ENCODE measurements around the gene CMTM3. TPM values are rescaled to one million over a fixed set of nuclear protein-coding genes. Genes with fewer than 3 reads are reported as not detected.
"Not testable (repeated sequence)": the region's sequence is repeated elsewhere in the genome, so short reads cannot be mapped to it uniquely, and the experiment has no call there.

Gene CMTM3
- total RNA-seq, 6 donors from 2014 or later, result 4.2 to 52.1 (median 23.6) TPM

DNA sequence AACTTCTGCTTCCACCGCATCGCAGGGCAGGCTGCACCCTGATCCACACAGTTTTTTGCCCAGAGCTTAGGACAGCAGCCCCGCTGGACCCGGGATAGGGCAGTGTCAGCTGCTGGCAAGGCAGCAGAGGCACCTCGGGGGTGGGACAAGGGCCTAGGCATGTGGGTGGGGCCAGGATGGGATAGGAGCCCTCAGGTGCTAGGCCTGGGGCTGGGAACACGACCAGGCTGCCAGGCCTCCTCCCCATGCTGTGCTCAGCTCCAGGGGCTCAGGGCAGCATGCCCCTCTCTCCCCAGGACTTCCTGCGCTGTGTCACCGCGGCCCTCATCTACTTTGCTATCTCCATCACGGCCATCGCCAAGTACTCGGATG, 4.6 kb downstream of the CMTM3 start:
- Histone ChIP-seq H3K4me3 (no peak overlapping the region), H3K9me3 (no peaks in the 10 kb centered on the region), H3K27me3 (no peaks in the 10 kb centered on the region), H3K36me3 (peaks cover 10 to 61% (median 47%) of the 10 kb centered on the region in 4 donors), H3K4me1 (peaks cover 21 to 41% (median 34%) of the 10 kb centered on the region in 4 donors), H3K27ac (peak overlapping the region in 3 of 4 donors; percentile 3 to 28 (median 7))
- ATAC-seq (ENCODE audit: low FRiP score in 2 of 2) (no peak), DNase-seq (no peak)
- 81 to 97% methylated on average over 8 to 12 of the region's 12 CpGs for WGBS, 2 donors
- no peak for TF ChIP-seq POLR2AphosphoS5 (IDR thresholded peaks at IDR 0.05)
- TF ChIP-seq, protein P1, sequence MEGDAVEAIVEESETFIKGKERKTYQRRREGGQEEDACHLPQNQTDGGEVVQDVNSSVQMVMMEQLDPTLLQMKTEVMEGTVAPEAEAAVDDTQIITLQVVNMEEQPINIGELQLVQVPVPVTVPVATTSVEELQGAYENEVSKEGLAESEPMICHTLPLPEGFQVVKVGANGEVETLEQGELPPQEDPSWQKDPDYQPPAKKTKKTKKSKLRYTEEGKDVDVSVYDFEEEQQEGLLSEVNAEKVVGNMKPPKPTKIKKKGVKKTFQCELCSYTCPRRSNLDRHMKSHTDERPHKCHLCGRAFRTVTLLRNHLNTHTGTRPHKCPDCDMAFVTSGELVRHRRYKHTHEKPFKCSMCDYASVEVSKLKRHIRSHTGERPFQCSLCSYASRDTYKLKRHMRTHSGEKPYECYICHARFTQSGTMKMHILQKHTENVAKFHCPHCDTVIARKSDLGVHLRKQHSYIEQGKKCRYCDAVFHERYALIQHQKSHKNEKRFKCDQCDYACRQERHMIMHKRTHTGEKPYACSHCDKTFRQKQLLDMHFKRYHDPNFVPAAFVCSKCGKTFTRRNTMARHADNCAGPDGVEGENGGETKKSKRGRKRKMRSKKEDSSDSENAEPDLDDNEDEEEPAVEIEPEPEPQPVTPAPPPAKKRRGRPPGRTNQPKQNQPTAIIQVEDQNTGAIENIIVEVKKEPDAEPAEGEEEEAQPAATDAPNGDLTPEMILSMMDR (IDR thresholded peaks at IDR 0.05), result no peak
- TF ChIP-seq POLR2A (IDR thresholded peaks at IDR 0.05), result no peak
- TF ChIP-seq EP300 (IDR thresholded peaks at IDR 0.05), result no peak

DNA sequence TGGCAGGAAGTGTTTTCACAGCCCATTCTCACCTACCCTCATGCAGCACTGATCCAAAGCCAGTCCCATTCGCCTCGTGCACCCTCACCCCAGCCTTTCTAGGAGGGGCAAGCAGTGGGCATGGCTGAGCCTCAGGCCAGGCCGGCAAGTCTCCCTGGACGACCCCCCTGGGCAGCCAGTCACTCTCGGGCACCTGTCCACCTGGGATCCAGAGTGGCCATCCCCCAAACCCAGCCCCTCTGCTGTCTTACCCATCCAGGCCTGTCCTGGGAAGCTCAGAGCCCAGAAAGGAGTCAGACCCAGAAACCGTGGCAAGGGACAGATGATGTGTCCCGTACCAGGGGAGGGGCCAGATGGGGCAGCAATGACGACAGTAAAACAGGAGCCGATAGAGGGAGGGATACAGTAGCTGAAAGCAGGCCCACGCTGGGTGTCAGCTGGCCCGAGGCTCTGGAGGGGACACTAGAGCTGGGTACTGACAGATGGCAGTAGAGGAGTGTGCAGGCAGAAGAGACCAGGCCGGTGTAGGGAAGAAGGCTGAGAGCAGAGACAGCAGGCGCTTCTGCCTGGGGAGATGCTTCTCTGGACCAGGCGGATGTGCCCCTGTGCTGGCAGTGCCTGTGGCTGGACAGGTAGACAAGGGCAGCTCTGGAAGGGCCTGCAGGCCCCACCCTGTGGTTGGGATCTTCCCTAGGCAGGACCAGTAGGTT, 5.8 kb downstream of the CMTM3 start:
- no peak overlapping the region for H3K27ac ChIP-seq
- H3K36me3 ChIP-seq, result peaks cover 10 to 72% (median 49%) of the 10 kb centered on the region in 4 donors
- H3K4me1 ChIP-seq, result peaks cover 19 to 31% (median 29%) of the 10 kb centered on the region in 4 donors
- ATAC-seq (ENCODE audit: low FRiP score in 2 of 2) (no peak), DNase-seq (no peak)
- no peak overlapping the region for H3K4me3 ChIP-seq
- TF ChIP-seq EP300 (IDR thresholded peaks at IDR 0.05), result no peak
- no peak for TF ChIP-seq POLR2A (IDR thresholded peaks at IDR 0.05)
- TF ChIP-seq POLR2AphosphoS5 (IDR thresholded peaks at IDR 0.05), result no peak
- TF ChIP-seq, protein P1 (IDR thresholded peaks at IDR 0.05), result no peak
- 89 to 90% methylated on average over 10 to 14 of the region's 14 CpGs for WGBS, 2 donors
- no peaks in the 10 kb centered on the region for H3K9me3 ChIP-seq
- no peaks in the 10 kb centered on the region for H3K27me3 ChIP-seq

DNA sequence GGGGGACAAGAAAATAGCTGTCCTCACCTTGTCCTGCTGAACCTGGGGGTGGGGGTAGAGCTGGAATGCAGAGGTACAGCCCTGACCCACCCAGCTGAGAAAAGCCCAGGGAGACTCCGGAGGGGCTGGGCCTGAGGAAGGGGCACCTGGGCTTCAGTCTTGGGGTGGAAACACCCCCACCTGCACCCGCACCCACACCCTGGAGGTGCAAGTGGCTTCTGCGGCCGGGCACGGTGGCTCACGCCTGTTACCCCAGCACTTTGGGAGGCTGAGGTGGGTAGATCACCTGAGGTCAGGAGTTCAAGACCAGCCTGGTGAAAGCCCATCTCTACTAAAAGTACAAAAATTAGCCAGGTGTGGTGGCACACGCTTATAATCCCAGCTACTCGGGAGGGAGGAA, 7.4 kb downstream of the CMTM3 start:
- H3K36me3 ChIP-seq, result peaks cover 10 to 75% (median 49%) of the 10 kb centered on the region in 4 donors
- H3K27ac ChIP-seq; H3K27me3 ChIP-seq; ATAC-seq (ENCODE audit: low FRiP score in 2 of 2); H3K4me3 ChIP-seq; DNase-seq; H3K9me3 ChIP-seq: not testable (repeated sequence)
- WGBS, 2 donors, result 89 to 94% methylated on average over 7 to 8 of the region's 8 CpGs
- H3K4me1 ChIP-seq, result peaks cover 5 to 18% (median 15%) of the 10 kb centered on the region in 4 donors

DNA sequence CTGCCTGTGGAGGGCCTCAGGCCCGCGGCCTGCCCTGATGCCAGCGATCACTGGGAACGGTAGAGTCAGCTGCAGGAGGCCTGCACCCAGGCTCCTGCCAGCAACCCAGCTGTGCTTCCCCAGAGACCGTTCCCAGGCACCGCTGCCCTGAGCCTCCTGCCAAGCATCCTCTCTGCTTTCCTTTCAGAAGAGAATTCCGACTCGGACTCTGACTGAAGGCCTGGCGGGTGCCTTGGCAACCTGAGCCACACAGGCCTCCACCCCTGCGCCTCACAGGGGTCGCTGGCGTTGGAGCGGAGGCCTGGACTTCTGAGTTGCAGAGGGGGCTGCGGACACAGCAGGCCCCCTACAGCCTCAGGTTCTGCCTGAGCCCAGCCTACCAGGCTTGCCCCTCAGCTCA, 7.9 kb downstream of the CMTM3 start:
- TF ChIP-seq POLR2A (IDR thresholded peaks at IDR 0.05) (no peak), POLR2AphosphoS5 (IDR thresholded peaks at IDR 0.05) (no peak), EP300 (IDR thresholded peaks at IDR 0.05) (no peak)
- TF ChIP-seq, protein P1 (IDR thresholded peaks at IDR 0.05), result no peak
- ATAC-seq (ENCODE audit: low FRiP score in 2 of 2) (no peak), DNase-seq (no peak)
- Histone ChIP-seq H3K36me3 (peaks cover 10 to 75% (median 49%) of the 10 kb centered on the region in 4 donors), H3K4me1 (peaks cover 5 to 18% (median 14%) of the 10 kb centered on the region in 4 donors), H3K9me3 (no peaks in the 10 kb centered on the region), H3K27me3 (no peaks in the 10 kb centered on the region), H3K4me3 (no peak overlapping the region), H3K27ac (no peak overlapping the region)
- 89 to 98% methylated on average over 11 to 13 of the region's 14 CpGs for WGBS, 2 donors

DNA sequence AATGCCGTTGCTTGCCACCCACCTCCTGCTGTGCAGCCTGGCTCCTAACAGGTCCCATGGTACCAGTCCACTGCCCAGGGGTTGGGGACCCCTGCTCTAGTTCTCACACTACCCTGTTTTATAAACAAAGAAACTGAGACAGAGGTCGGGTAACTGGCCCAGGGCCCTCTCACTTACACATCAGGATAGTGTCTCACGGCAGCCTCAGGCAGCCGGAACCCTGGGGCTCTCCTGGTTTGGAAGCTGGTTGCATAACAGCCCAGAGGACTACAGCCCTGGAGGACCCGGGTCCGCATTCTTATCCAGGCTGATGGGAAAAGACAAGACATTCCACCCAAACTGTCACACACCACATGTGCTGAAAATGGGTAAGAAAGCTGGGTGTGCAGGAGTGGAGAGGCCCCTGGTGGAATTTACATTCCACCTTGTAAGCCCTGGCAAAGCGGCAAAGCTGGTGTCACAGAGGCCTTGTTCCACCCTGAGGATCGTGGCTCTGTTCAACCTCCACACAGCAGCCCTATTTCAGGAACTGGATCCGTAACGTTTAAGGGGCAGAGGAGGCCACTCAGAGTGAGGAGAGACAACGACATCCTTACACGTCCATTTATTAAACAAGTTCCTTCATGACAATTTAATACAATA, 9.8 kb downstream of the CMTM3 start:
- TF ChIP-seq POLR2AphosphoS5 (IDR thresholded peaks at IDR 0.05) (no peak), EP300 (IDR thresholded peaks at IDR 0.05) (no peak), POLR2A (IDR thresholded peaks at IDR 0.05) (no peak)
- TF ChIP-seq, protein P1 (IDR thresholded peaks at IDR 0.05), result no peak
- H3K9me3 ChIP-seq, result no peaks in the 10 kb centered on the region
- H3K27me3 ChIP-seq, result no peaks in the 10 kb centered on the region
- H3K36me3 ChIP-seq, result peaks cover 10 to 62% (median 49%) of the 10 kb centered on the region in 4 donors
- H3K4me3 ChIP-seq, result no peak overlapping the region
- no peak overlapping the region for H3K27ac ChIP-seq
- ATAC-seq (ENCODE audit: low FRiP score in 2 of 2) (no peak), DNase-seq (no peak)
- H3K4me1 ChIP-seq, result peaks cover 0 to 6% (median under 1%) of the 10 kb centered on the region in 4 donors
- 85 to 90% methylated on average over 7 to 12 of the region's 12 CpGs for WGBS, 2 donors

Data from upper lobe of left lung (tissue), 6 donors.